MM.1S (cell line): ENCODE data around the gene NARF.

Experiments
- EZH2 ChIP-seq: fragments of 300-600 bp; sonication (generic); optimal IDR thresholded peaks from 2 replicates; pipeline ENCODE3; 2017; ENCODE audit warnings: low read depth, mild to moderate bottlenecking, antibody characterized with exemption, low read length, mixed read lengths
- EZH2phosphoT487 ChIP-seq: fragments of 300-600 bp; sonication (generic); IDR thresholded peaks from 2 replicates; pipeline ENCODE4 v1.6.1; 2018; ENCODE audit warnings: antibody characterized with exemption, low read length
- TF ChIP-seq, protein P1 (sequence below): fragments of 300-600 bp; sonication (generic); IDR thresholded peaks from 2 replicates; pipeline ENCODE4 v1.5.1; 2016; ENCODE audit warnings: antibody characterized with exemption, low read length, mixed read lengths

DNA sequence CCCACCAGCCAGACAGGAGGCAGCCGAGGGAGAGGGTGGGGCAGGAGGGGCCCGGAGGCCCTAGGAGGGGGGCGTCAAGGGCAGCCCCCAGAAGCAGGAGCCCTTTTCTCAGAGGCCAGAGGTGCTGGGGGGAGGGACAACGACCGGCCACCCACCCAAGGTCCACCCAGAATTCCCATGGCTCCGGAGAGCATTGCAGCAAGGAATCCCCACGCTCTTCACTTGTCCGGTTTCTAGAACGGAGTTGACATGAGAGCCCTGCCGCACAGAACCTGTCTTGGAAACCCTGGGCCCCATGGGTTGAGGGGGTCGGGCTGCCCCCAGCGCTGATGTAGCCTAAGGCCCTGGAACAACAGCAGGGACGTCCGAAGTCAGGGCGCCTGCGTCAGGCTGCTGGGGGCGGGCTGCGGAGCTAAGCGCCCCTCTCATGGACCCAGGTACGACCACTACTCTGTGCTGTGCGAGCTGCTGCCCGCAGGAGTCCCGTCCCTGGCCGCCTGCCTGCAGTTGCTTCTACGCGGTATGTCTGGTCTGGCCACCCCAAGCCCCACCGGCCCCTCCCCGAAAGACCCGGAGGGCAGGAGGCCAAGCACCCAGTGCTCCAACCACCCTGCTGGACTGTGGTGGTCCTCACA is 19.2 kb upstream of the NARF start:
- TF ChIP-seq, protein P1, sequence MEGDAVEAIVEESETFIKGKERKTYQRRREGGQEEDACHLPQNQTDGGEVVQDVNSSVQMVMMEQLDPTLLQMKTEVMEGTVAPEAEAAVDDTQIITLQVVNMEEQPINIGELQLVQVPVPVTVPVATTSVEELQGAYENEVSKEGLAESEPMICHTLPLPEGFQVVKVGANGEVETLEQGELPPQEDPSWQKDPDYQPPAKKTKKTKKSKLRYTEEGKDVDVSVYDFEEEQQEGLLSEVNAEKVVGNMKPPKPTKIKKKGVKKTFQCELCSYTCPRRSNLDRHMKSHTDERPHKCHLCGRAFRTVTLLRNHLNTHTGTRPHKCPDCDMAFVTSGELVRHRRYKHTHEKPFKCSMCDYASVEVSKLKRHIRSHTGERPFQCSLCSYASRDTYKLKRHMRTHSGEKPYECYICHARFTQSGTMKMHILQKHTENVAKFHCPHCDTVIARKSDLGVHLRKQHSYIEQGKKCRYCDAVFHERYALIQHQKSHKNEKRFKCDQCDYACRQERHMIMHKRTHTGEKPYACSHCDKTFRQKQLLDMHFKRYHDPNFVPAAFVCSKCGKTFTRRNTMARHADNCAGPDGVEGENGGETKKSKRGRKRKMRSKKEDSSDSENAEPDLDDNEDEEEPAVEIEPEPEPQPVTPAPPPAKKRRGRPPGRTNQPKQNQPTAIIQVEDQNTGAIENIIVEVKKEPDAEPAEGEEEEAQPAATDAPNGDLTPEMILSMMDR = no peak
- TF ChIP-seq EZH2 (no peak), EZH2phosphoT487 (no peak)
